ENCODE results near the gene CA5A.

DNA sequence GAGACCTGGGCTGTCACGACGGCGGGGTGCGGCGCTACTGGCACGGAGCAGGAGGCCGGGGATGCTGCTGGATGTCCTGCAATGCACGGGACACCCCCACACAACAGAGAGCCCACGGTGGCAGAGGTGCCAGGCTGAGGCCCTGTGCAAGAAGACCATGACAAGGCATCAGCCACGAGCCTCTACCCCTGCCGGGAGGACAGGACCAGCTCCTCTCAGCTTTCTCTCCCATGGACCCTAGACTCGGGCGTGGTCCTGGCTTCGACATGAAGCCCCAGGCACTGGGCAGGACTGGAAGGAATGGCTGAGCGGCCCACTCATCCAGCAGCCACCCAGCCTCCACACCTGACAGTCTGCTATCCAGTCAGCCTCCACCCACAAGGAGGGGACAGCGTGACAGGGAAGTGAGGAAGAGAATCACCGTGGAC, 92.6 kb downstream of the CA5A start:
- no peak for TF ChIP-seq ELF1 (IDR thresholded peaks at IDR 0.05; ENCODE audit: borderline replicate concordance, low read depth)
- TF ChIP-seq POLR2AphosphoS5 (IDR thresholded peaks at IDR 0.05; ENCODE audit: low read depth, low read length): no peak
- TF ChIP-seq, protein P1, sequence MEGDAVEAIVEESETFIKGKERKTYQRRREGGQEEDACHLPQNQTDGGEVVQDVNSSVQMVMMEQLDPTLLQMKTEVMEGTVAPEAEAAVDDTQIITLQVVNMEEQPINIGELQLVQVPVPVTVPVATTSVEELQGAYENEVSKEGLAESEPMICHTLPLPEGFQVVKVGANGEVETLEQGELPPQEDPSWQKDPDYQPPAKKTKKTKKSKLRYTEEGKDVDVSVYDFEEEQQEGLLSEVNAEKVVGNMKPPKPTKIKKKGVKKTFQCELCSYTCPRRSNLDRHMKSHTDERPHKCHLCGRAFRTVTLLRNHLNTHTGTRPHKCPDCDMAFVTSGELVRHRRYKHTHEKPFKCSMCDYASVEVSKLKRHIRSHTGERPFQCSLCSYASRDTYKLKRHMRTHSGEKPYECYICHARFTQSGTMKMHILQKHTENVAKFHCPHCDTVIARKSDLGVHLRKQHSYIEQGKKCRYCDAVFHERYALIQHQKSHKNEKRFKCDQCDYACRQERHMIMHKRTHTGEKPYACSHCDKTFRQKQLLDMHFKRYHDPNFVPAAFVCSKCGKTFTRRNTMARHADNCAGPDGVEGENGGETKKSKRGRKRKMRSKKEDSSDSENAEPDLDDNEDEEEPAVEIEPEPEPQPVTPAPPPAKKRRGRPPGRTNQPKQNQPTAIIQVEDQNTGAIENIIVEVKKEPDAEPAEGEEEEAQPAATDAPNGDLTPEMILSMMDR (IDR thresholded peaks at IDR 0.05 in 2 of 3, conservative IDR thresholded peaks at IDR 0.05 in 1 of 3; ENCODE audit: borderline replicate concordance in 1 of 3, insufficient read depth in 1 of 3, low read depth in 2 of 3, low read length in 2 of 3): no peak
